CD4-positive, alpha-beta T cell treated with Interleukin-4 for 4 hours (primary cell): ENCODE results near the gene C2orf92.
"Not testable (repeated sequence)": the region's sequence is repeated elsewhere in the genome, so short reads cannot be mapped to it uniquely, and the experiment has no call there.

Experiments
- DNase-seq: peaks from one replicate; pipeline ENCODE4 v3.0.0-alpha.2; 2020

Gene C2orf92

GRCh38 chr2:97660775-97661389 is 8.6 kb upstream of the C2orf92 start:
- DNase-seq = no peak

- DNase-seq = no peak
Observed at GRCh38 chr2:97661927-97662326, 7.6 kb upstream of the C2orf92 start.

GRCh38 chr2:97662386-97662894 is 7.1 kb upstream of the C2orf92 start:
- DNase-seq = no peak

- DNase-seq = peak; percentile 80
Observed at GRCh38 chr2:97662895-97663625, 6.5 kb upstream of the C2orf92 start.

GRCh38 chr2:97663626-97663961 is 5.9 kb upstream of the C2orf92 start:
- DNase-seq = no peak

GRCh38 chr2:97663962-97664635 is 5.4 kb upstream of the C2orf92 start, which contains the start of gene ACTR1B:
Gene ACTR1B, minus strand, starts transcription at chr2:97664044. Its CDS starts 154 bp downstream, at chr2:97663890.
- DNase-seq = peak; percentile 98

- no peak for DNase-seq
Observed at GRCh38 chr2:97664636-97664970, 4.9 kb upstream of the C2orf92 start.

GRCh38 chr2:97670471-97670870 is 958 bp downstream of the C2orf92 start:
- DNase-seq = no peak

GRCh38 chr2:97671526-97671925 is 2.0 kb downstream of the C2orf92 start:
- no peak for DNase-seq

- DNase-seq = not testable (repeated sequence)
Observed at GRCh38 chr2:97672606-97673140, 3.2 kb downstream of the C2orf92 start.

- no peak for DNase-seq
Observed at GRCh38 chr2:97673182-97673914, 3.8 kb downstream of the C2orf92 start.

- no peak for DNase-seq
Observed at GRCh38 chr2:97673915-97674283, 4.4 kb downstream of the C2orf92 start.

- no peak for DNase-seq
Observed at GRCh38 chr2:97675430-97676113, 6.1 kb downstream of the C2orf92 start.

GRCh38 chr2:97676620-97677019 is 7.1 kb downstream of the C2orf92 start:
- no peak for DNase-seq

GRCh38 chr2:97677480-97677879 is 8.0 kb downstream of the C2orf92 start:
- DNase-seq = no peak

- DNase-seq = no peak
Observed at GRCh38 chr2:97678298-97678697, 8.8 kb downstream of the C2orf92 start.

- not testable (repeated sequence) for DNase-seq
Observed at GRCh38 chr2:97687235-97687634, 17.7 kb downstream of the C2orf92 start.

GRCh38 chr2:97688062-97688827 is 18.7 kb downstream of the C2orf92 start:
- DNase-seq = no peak

GRCh38 chr2:97691166-97691565 is 21.7 kb downstream of the C2orf92 start:
- DNase-seq = no peak

- DNase-seq = no peak
Observed at GRCh38 chr2:97693476-97693875, 24.0 kb downstream of the C2orf92 start.

- DNase-seq = no peak
Observed at GRCh38 chr2:97695744-97696143, 26.2 kb downstream of the C2orf92 start.
